ENCODE results near the gene LRRTM4. TPM values are rescaled to one million over a fixed set of nuclear protein-coding genes. Genes with fewer than 3 reads are reported as not detected.

LRRTM4 gene
- total RNA-seq, 1 donor from 2014 or later: not detected

DNA sequence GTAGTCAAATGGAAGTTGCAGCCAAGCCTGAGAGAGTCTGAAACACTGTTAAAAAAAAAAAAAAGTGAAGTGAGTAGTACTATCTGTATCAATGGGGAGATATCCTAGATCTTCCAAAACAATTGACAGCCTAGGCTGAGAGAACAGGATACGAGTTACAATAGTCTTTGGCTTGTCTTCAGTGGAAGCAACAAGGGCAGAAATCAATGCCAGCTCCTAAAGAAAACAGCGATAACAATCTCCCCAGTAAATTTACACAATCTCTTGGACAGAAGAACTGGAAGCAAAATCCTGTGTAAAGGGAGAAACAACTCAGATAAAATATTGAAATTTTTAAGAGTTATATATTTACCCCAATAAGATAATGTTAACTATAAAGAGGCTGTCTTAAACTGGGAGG is 508.7 kb downstream of the LRRTM4 start:
- DNase-seq (ENCODE audit: low spot score) (no peak), ATAC-seq (peak; percentile 79)

DNA sequence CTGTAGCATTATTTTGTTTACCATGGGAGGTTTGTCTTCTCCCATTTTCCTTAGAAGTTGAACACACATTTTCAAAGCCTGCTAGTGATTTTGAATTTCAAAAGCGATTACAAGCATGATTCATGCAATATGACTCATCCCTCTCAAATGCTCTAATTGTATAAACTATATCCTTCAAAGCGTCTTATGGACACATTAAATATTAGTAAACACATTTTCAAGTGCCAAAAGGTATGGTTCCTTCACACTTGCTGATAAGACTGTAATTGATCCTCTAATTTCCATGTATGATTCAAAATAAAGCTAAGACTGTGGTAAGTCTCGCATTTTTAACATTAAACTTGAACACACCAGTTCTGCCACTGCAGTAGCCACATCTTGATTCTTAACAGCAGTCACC is 512.9 kb downstream of the LRRTM4 start:
- DNase-seq (ENCODE audit: low spot score) (no peak), ATAC-seq (no peak)

- ATAC-seq (no peak), DNase-seq (ENCODE audit: low spot score) (no peak)
Observed at GRCh38 chr2:77008853-77009252, 513.3 kb downstream of the LRRTM4 start.

GRCh38 chr2:77007686-77008085 is 514.5 kb downstream of the LRRTM4 start:
- DNase-seq (ENCODE audit: low spot score) (no peak), ATAC-seq (no peak)

DNA sequence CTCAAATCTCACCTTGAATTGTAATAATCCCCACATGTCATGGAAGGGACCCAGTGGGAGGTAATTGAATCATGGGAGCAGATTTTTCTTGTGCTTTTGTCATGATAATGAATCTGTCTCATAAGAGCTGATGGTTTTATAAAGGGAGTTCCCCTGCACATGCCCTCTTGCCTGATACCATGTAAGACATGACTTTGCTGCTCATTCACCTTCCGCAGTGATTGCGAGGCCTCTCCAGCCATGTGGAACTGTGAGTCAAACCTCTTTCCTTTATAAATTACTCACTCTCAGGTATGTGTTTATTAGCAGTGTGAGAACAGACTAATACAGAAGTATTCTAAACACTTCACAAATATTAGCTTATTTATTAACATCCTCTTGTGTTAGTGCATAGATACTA is 516.7 kb downstream of the LRRTM4 start:
- no peak for ATAC-seq
- DNase-seq (ENCODE audit: low spot score): no peak

DNA sequence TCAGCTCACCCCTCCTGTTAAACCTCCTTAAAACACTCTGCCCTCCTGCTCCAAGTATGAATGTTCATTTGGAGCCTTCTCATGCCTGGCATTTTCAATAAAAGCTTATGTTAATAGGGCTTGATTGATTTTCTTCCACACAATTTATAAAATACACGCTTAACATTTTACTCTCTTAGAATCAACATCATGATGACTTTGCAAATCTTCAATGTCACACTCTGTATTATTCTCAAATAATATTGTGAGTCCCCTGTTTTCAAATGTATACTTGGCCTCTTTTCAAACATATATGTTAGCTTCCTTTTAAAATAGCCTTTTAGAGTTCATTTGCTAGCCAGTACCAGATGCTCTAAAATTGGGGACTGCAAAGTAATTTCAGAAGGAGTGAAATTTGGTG is 520.3 kb downstream of the LRRTM4 start:
- DNase-seq (ENCODE audit: low spot score): no peak
- no peak for ATAC-seq

DNA sequence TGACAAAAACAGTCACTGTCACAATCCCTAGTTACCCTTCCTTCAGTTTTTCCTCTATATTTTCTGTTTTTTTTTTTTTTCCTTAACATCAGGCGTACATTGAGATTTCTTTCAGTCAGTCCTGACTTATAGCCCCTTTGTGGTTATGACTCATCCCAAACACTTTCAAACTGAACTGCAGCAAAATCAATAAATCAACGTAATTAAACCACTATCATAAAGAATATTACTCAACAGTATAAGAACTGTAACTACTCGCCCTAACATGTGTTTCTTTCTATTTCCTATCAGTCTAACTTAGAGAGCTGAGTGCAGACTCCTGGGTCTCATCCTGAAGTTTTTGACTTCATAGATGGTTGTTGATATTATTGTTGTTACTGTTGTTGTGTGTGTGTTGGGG is 523.5 kb downstream of the LRRTM4 start:
- ATAC-seq: no peak

DNA sequence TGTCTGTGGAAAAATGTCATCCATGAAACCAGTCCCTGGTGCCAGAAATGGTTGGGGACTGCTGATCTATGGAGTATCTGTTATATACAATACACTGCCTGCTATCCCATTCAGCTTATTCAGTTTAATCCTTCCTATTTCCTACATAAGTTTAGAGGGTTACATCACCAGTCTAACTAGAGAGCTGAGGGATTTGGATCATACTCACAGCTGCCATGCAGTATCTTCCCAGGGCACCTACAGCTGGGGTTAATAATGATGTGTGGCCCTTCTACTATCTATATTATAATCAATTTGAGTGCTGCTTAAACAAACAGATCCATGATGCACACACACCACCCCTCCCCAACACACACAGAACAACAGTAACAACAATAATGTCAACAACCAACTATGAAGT is 524.0 kb downstream of the LRRTM4 start:
- DNase-seq (ENCODE audit: low spot score) (no peak), ATAC-seq (no peak)

More for the DNA sequence above, 523.5 kb downstream of the LRRTM4 start:
- no peak for DNase-seq (ENCODE audit: low spot score)

DNA sequence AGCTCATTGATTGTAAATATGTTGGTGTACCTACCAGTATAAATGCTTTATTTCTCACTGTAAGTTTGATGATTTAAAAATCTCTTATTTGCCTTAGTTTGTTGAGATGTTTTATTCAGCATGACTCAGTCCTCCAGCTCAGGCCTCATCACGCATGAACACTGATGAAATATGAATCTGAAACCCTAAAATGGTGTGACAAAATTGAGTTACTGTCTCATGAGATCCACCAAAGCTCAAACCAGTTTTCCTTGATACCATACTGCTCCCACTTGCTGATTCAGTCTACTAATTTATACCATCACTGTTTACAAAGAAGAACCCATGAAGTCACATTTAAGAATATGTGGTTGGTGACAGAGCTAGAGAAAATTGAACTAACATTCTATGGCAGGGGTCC is 524.9 kb downstream of the LRRTM4 start:
- no peak for ATAC-seq
- DNase-seq (ENCODE audit: low spot score): no peak

GRCh38 chr2:76985387-76986136 is 536.6 kb downstream of the LRRTM4 start:
- DNase-seq (ENCODE audit: low spot score) (no peak), ATAC-seq (no peak)

DNA sequence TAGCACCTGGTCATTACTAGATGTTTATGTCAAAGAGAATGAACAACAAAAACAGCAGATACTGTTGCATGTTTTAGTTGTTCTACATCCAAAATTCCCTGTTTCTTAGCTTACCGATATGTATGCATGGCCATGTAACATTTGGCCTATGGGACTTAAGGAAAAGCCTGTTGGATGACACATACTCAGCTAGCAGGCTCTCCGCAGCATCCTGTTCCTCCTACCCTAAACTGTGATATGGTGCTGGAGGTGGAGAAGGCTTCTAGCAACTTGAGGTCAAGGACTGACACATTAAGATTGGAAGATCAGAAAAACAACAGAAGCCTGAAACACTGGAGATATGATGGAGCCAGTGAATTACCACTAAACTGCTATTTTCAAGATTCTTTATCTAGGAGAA is 537.8 kb downstream of the LRRTM4 start:
- ATAC-seq (no peak), DNase-seq (ENCODE audit: low spot score) (no peak)

DNA sequence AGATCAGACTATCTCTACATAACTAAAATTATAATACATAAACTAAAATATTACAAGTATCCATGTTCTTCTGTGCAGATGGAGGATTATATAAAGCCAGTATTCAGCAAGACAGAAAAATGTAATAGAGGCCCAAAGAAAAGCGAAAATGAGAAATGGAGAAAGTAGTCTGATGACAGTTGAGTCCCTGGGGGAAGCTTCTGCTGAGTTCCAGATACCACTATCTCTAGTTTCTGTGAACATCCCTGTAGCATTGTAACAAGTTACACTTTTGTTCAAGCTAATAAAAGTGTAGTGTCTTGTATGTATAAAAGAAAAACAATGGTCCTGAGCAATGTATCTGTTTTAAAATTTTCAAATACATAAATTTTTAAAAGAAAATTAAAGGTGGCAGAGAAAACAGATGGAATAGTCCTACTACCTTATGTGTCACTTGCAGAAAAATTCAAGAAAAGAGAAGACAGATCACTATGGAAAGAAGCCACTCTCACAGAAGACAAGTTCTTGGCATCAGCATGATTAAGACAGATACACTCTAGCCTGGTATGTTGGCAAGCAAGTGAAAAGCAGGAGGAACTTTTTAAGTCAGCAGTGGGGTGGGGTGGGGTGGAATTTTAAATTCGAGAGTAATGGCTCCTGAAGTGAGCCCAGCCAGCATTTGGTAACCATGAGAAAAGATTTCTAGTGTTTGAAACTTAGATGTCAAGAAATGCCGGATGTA is 541.9 kb downstream of the LRRTM4 start:
- DNase-seq (ENCODE audit: low spot score): no peak
- no peak for ATAC-seq

- DNase-seq (ENCODE audit: low spot score) (no peak), ATAC-seq (no peak)
Observed at GRCh38 chr2:76977846-76978727, 544.1 kb downstream of the LRRTM4 start.

DNA sequence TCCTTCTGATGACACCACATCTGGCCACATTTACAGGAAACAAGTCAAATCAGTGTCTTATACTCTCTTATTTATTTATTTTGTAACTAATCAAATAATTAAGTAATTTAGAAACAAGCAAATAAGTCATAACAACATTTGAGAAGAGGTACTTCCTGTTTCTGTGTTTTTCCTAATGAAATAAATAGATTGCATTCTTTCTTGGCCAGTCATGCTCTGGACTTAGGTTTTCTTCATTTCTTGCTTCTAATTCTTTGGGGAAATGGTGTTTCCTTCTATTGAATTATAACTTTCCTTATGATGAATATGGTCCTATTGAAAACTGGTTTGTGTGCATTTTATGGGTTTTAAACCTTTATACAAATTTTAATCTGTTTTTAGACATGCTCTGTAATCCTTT is 546.4 kb downstream of the LRRTM4 start:
- ATAC-seq (no peak), DNase-seq (ENCODE audit: low spot score) (no peak)

GRCh38 chr2:76973610-76974009 is 548.6 kb downstream of the LRRTM4 start:
- ATAC-seq: no peak
- no peak for DNase-seq (ENCODE audit: low spot score)

- no peak for DNase-seq (ENCODE audit: low spot score)
- peak; percentile 41 for ATAC-seq
Observed at GRCh38 chr2:76965772-76966171, 556.4 kb downstream of the LRRTM4 start.

DNA sequence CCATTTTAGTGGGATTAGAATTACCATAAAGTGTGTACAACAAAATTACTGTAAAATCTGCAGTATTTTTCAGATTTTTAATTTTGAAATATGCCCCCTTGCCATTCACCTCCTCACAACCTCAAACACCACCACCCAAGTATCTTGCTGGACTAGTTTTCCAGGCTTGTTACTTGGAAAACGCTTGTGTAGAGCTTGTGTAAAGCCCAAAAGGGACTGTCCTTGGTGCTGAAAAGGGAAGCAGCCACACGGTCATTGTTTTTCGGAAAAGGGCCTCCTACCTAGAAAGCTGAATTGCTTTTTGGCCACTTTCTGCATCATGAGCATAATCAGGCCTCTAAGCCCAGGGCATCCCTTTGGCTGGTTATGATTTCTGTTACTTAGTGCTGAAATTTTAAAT is 563.4 kb downstream of the LRRTM4 start:
- no peak for DNase-seq (ENCODE audit: low spot score)

GRCh38 chr2:76953733-76954347 is 568.3 kb downstream of the LRRTM4 start:
- DNase-seq (ENCODE audit: low spot score) (no peak), ATAC-seq (peak; percentile 97)

More for the DNA sequence above, 563.4 kb downstream of the LRRTM4 start:
- no peak for ATAC-seq

GRCh38 chr2:76946631-76947145 is 575.5 kb downstream of the LRRTM4 start:
- DNase-seq (ENCODE audit: low spot score) (no peak), ATAC-seq (no peak)

DNA sequence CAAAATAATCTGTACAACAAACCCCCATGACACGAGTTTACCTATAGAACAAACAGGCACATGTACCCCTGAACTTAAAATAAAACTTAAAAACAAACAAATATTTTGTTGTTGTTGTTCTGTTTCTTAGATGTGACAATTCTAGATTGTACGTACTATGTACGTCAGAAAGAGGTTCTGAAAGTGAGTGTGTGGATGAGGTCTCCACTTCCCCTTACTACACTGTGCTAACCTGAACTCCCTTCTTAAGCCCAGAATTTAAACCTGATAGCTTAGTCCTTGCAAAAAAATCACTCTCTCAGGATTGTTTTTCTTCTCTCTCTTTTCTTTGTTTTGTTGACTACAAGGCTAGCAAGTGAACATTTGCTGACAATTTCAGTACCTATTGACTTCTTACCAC is 581.6 kb downstream of the LRRTM4 start:
- DNase-seq (ENCODE audit: low spot score) (no peak), ATAC-seq (no peak)

DNA sequence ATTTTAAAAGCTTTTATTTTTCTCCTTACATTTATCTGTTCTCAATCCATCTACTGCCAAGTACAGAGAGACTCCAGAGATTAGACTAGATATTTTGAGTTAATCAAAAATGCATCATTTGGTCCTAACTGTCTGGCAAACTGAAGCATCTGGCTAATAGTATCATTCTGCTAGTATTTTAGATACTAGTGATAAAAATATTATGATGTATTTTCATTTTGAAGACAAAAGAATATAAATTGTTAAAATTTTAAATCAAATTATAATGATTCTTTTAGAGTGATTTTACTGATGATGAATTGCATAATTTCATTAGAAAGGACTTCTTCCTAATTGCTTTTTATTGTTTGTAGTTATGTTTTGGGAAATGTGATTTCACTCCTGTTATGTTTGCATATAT is 584.0 kb downstream of the LRRTM4 start:
- DNase-seq (ENCODE audit: low spot score): no peak
- ATAC-seq: no peak

Data from left lobe of liver (tissue), 2 donors.